CD4-positive, alpha-beta T cell (primary cell): ENCODE results near the gene ARVCF. TPM values are rescaled to one million over a fixed set of nuclear protein-coding genes. Genes with fewer than 3 reads are reported as not detected.

Source experiments
- ATAC-seq: fragments of 200-7000 bp; cut with Tn5 transposase; one replicate; pipeline ENCODE4 v1.10.0; 2022; ENCODE audit warnings: mild to moderate bottlenecking; ENCODE audit not compliant: poor library complexity
- CTCF ChIA-PET: fragments of 350-600 bp; sonication (Branson Sonifier 250); formaldehyde crosslinking; loops from one replicate; lab custom pipeline; 2021; ENCODE audit warnings: antibody characterized with exemption, inconsistent platforms; lab: Charles Lee
- POLR2A ChIA-PET: fragments of 350-600 bp; sonication (Branson Sonifier 250); formaldehyde crosslinking; loops from one replicate; lab custom pipeline; 2021; ENCODE audit warnings: antibody characterized with exemption, inconsistent platforms; lab: Charles Lee
- DNase-seq, 14 experiments: peaks; one replicate each; pipeline ENCODE4 v3.0.0-alpha.2; 2013 to 2020; ENCODE audit warnings: mixed read lengths in 2 of 14
- H3K27ac ChIP-seq, 2 donors: one replicate each; pipeline versions ENCODE4 v1.5.1 to v1.7.0; 2013; ENCODE audit warnings: low read length in 2 of 2, low read depth in 1 of 2, mild to moderate bottlenecking in 1 of 2
- H3K27me3 ChIP-seq, 2 experiments: 1 replicate in 1 of 2; 2 replicates in 1 of 2; pipeline versions ENCODE4 v1.6.1 to v1.7.0; 2013; ENCODE audit warnings: low read length in 2 of 2, control low read depth in 1 of 2, mild to moderate bottlenecking in 1 of 2, moderate library complexity in 1 of 2; ENCODE audit not compliant: insufficient read depth in 2 of 2, control insufficient read depth in 1 of 2
- H3K36me3 ChIP-seq: one replicate; pipeline ENCODE4 v1.6.1; 2013; ENCODE audit warnings: low read length, control low read depth; ENCODE audit not compliant: insufficient read depth
- H3K4me1 ChIP-seq: one replicate; pipeline ENCODE4 v1.6.1; 2013; ENCODE audit warnings: low read length, control low read depth; ENCODE audit not compliant: insufficient read depth
- H3K4me3 ChIP-seq: one replicate; pipeline ENCODE4 v1.5.1; 2013; ENCODE audit warnings: mild to moderate bottlenecking, low read length, moderate library complexity
- H3K9me3 ChIP-seq, 2 experiments: 1 replicate in 1 of 2; 2 replicates in 1 of 2; pipeline versions ENCODE4 v1.6.1 to v1.7.0; 2013; ENCODE audit warnings: low read length in 2 of 2, mild to moderate bottlenecking in 2 of 2, control low read depth in 1 of 2, moderate library complexity in 1 of 2; ENCODE audit not compliant: control insufficient read depth in 1 of 2, insufficient read depth in 1 of 2
- H3K27ac Mint-ChIP-seq: one replicate; pipeline ENCODE4 v1.8.0; 2020; ENCODE audit warnings: mixed read lengths
- H3K27me3 Mint-ChIP-seq: one replicate; pipeline ENCODE4 v1.8.0; 2021; ENCODE audit warnings: mixed read lengths
- H3K36me3 Mint-ChIP-seq: one replicate; pipeline ENCODE4 v1.8.0; 2021; ENCODE audit warnings: low read depth, mixed read lengths
- H3K4me1 Mint-ChIP-seq: one replicate; pipeline ENCODE4 v1.8.0; 2021; ENCODE audit warnings: low read depth, mixed read lengths
- H3K4me3 Mint-ChIP-seq: one replicate; pipeline ENCODE4 v1.8.0; 2020; ENCODE audit warnings: mild to moderate bottlenecking, mixed read lengths
- H3K9me3 Mint-ChIP-seq: one replicate; pipeline ENCODE4 v1.8.0; 2020; ENCODE audit warnings: mixed read lengths
- intact Hi-C, 2 experiments: fragments of 100-400 bp; cut with DNase I in 1 of 2; cut with micrococcal nuclease in 1 of 2; formaldehyde crosslinking; loops; one replicate each; pipeline versions ENCODE4 v1.15.1 to v1.9.0; 2023 to 2025; cut with DNase I, micrococcal nuclease
- total RNA-seq, 174 experiments: library from RNA in 2 of 174; stranded (reverse) in 2 of 174; gene quantifications; one replicate each; pipeline ENCODE4 v1.2.3 and lab custom pipeline; 2021 to 2026
- TF ChIP-seq, protein P1 (sequence below): fragments of 200-600 bp; IDR thresholded peaks from one replicate; pipeline ENCODE4 v1.8.0; 2022; ENCODE audit warnings: antibody characterized with exemption, mild to moderate bottlenecking

ARVCF gene
- total RNA-seq, 2 experiments from 2014 or later, result 2.2 to 2.5 TPM

DNA sequence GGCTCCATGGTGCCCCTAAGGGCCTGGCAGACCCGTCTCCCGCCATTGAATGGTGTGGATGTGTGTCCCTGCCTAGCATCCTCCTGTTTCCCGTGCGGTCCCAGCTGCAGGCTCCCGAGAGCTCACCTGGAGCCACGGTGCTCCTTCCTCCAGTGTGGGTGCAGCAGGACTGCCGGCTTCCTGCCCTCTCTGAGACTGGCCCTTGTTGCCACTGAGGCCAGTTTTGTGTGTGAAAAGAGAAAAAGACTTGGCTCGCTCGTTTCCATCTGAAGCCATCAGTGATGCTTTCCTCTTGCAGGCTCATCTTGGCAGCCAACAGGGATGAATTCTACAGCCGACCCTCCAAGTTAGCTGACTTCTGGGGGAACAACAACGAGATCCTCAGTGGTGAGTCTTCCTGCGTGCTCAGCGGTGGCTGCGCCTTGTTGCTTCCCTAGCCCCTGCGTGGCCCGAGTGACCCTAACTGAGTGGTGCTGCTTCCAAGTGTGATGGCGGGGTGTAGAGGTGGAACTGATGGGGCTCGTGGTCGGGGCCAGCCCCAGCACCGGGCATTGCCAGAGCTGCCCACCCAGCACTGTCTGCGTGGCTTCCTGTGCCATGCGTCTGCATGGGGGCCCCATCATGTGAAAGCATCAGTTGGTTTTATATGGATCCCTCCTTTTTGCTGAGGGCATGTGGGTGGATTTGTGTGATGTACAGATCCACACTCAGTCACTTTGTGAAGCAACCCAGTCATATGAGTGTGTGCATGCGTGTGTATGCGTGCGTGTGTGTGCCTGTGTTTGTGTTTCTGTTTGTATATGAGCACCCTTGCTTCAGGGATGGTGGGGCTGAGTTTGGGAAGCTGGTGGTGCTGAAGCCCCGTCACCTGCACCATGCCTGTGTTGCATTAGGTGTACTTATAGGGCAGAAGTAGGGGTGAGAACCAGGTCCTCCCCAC, 26.7 kb upstream of the ARVCF start:
- H3K36me3 Mint-ChIP-seq, result peaks cover 47% of the 10 kb centered on the region
- H3K36me3 ChIP-seq, result peaks cover 60% of the 10 kb centered on the region
- H3K4me3 Mint-ChIP-seq, result no peak overlapping the region
- peaks cover 0 to 8% of the 10 kb centered on the region in 2 experiments for H3K9me3 ChIP-seq
- TF ChIP-seq, protein P1, sequence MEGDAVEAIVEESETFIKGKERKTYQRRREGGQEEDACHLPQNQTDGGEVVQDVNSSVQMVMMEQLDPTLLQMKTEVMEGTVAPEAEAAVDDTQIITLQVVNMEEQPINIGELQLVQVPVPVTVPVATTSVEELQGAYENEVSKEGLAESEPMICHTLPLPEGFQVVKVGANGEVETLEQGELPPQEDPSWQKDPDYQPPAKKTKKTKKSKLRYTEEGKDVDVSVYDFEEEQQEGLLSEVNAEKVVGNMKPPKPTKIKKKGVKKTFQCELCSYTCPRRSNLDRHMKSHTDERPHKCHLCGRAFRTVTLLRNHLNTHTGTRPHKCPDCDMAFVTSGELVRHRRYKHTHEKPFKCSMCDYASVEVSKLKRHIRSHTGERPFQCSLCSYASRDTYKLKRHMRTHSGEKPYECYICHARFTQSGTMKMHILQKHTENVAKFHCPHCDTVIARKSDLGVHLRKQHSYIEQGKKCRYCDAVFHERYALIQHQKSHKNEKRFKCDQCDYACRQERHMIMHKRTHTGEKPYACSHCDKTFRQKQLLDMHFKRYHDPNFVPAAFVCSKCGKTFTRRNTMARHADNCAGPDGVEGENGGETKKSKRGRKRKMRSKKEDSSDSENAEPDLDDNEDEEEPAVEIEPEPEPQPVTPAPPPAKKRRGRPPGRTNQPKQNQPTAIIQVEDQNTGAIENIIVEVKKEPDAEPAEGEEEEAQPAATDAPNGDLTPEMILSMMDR, result no peak
- DNase-seq (no peak), ATAC-seq (no peak)
- no peak overlapping the region for H3K27ac Mint-ChIP-seq
- no peaks in the 10 kb centered on the region for H3K9me3 Mint-ChIP-seq
- H3K4me1 ChIP-seq, result peaks cover 3% of the 10 kb centered on the region
- CTCF ChIA-PET, result interaction anchor here (1.2 kb wide), 1 partner anchor 73 kb away, joined by 3 read pairs; no protein-coding TSS in a partner anchor
- H3K27me3 ChIP-seq, result no peaks in the 10 kb centered on the region
- H3K27me3 Mint-ChIP-seq, result no peaks in the 10 kb centered on the region
- H3K27ac ChIP-seq, result no peak overlapping the region
- H3K4me1 Mint-ChIP-seq, result peaks cover 10% of the 10 kb centered on the region
- no peak overlapping the region for H3K4me3 ChIP-seq
- POLR2A ChIA-PET, result no interaction called here
- intact Hi-C loops, result no loop called here

DNA sequence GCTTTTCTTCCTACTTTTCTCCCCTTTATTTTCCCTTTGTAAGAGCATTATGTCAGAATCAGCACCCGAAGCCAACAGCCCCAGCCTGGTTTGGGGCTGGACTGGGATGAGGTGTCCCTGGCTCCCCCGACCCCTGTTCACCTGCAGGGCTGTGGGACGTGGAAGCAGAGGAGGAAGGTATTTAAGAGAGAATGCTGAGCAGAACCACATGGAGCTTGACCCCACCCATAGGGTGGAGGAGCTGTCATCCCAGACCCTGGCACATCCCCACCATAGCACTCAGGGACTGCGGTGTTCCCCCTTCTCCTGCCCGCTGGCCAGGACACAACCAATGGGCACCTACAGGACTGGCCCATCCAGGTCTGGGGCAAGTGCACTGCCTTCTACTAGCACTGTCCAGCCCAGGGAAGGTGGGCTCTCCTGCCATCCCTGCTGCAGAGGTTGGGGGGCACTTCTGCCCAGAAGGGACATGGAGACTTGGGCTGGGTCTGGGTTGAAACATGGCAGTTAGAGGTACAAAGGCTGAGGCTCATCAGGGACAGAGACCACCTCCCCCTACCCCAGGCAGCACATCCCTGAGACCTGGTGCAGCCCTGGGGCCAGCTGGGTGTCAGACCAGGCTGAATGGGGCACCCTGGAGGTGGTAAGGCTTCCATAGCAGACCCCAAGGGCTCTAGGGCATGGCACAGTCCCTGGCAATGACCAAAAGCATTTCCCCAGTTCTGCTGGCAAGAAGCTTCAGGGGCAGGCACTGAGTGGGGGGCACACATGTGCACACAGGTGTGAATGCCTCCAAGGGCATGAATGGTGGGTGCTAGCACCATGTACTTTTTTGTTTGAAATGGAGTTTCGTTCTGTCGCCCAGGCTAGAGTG, 23.9 kb upstream of the ARVCF start:
- Histone ChIP-seq H3K27me3 (no peaks in the 10 kb centered on the region), H3K4me3 (no peak overlapping the region), H3K36me3 (peaks cover 56% of the 10 kb centered on the region), H3K4me1 (peaks cover 5% of the 10 kb centered on the region), H3K9me3 (no peaks in the 10 kb centered on the region), H3K27ac (no peak overlapping the region)
- DNase-seq (no peak), ATAC-seq (no peak)
- TF ChIP-seq, protein P1, result no peak
- intact Hi-C loops, result no loop called here
- H3K4me3 Mint-ChIP-seq, result no peak overlapping the region
- POLR2A ChIA-PET, result no interaction called here
- H3K27ac Mint-ChIP-seq, result no peak overlapping the region
- no peaks in the 10 kb centered on the region for H3K27me3 Mint-ChIP-seq
- H3K36me3 Mint-ChIP-seq, result peaks cover 49% of the 10 kb centered on the region
- no peaks in the 10 kb centered on the region for H3K9me3 Mint-ChIP-seq
- CTCF ChIA-PET, result no interaction called here
- H3K4me1 Mint-ChIP-seq, result peaks cover 2% of the 10 kb centered on the region

DNA sequence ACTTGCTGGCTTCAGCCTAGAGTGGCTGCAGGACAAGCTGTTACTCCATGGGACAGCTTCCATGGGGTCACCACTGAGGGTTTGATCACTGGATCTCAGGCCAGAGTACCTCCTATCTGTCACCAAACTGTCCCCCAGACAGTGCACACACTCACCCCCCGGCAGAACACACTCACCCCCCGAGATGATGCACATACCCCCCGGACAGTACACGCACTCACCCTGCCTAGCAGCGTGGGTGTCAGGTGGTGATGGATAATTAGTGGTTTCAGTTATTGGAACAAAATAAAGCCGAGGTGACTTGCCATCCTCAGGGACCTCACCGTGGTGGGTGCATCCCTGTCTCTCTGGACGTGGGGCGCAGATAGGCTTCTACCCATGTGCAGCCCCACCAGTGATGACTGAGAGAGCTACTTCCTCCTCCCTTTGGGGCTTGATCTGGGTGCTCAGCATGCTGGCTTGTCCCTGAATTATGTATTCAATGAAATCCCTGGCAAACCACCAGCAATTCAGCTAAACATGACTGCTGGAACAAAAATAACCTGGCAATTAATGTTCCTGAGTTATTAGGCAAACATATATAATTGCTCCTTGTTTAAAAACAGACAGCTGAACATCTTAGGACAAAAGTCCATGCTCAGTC, 23.2 kb upstream of the ARVCF start:
- peaks cover 9% of the 10 kb centered on the region for H3K4me1 Mint-ChIP-seq
- Histone ChIP-seq H3K4me1 (peaks cover 9% of the 10 kb centered on the region), H3K36me3 (peaks cover 54% of the 10 kb centered on the region), H3K27me3 (no peaks in the 10 kb centered on the region), H3K9me3 (no peaks in the 10 kb centered on the region), H3K27ac (no peak overlapping the region), H3K4me3 (no peak overlapping the region)
- no peaks in the 10 kb centered on the region for H3K27me3 Mint-ChIP-seq
- no peak overlapping the region for H3K4me3 Mint-ChIP-seq
- ATAC-seq (no peak), DNase-seq (no peak)
- POLR2A ChIA-PET, result interaction anchor here (0.6 kb wide), 1 partner anchor 66 kb away, joined by 3 read pairs; no protein-coding TSS in a partner anchor
- intact Hi-C loops, result no loop called here
- H3K36me3 Mint-ChIP-seq, result peaks cover 53% of the 10 kb centered on the region
- no peak overlapping the region for H3K27ac Mint-ChIP-seq
- H3K9me3 Mint-ChIP-seq, result no peaks in the 10 kb centered on the region
- CTCF ChIA-PET, result no interaction called here
- TF ChIP-seq, protein P1, result no peak
